A549 (cell line): ENCODE data around the gene CIROP. TPM values are rescaled to one million over a fixed set of nuclear protein-coding genes. Genes with fewer than 3 reads are reported as not detected.
"Not testable (repeated sequence)": the region's sequence is repeated elsewhere in the genome, so short reads cannot be mapped to it uniquely, and the experiment has no call there.

Experiments
- ATAC-seq, 2 experiments: fragments of 200-7000 bp in 1 of 2; fragments of >200 bp in 1 of 2; cut with Nextera tagmentation in 1 of 2; cut with Tn5 transposase in 1 of 2; 3 replicates each; pipeline versions ENCODE4 v1.8.0 to v1.9.1; 2018 to 2020; ENCODE audit warnings: mild to moderate bottlenecking in 1 of 2, moderate library complexity in 1 of 2
- CTCF ChIA-PET: fragments of 300-600 bp; sonication (Branson Sonifier 250); formaldehyde crosslinking; extraction: SDS; loops from one replicate; lab custom pipeline; 2021; ENCODE audit warnings: antibody characterized with exemption, inconsistent platforms; lab: Yijun Ruan, JAX
- POLR2A ChIA-PET: fragments of 350-600 bp; formaldehyde crosslinking; extraction: SDS; loops from one replicate; lab custom pipeline; 2021; ENCODE audit warnings: antibody characterized with exemption, inconsistent platforms; lab: Yijun Ruan, JAX
- DNase-seq, 2 experiments: peaks; one replicate each; pipeline versions ENCODE4 v3.0.0 to v3.0.0-alpha.2; 2011 to 2016; ENCODE audit warnings: low read depth in 1 of 2, low spot score in 1 of 2
- FAIRE-seq: peaks from 2 replicates; lab custom pipeline; 2011; peaks lifted over from hg19 to GRCh38; lab: Jason Lieb, UNC
- H3K27ac ChIP-seq, 2 experiments: fragments of >200 bp; sonication (Bioruptor Twin); formaldehyde crosslinking; 3 replicates each; pipeline ENCODE4 v1.5.1; 2016 to 2017
- H3K4me1 ChIP-seq: fragments of >200 bp; sonication (Bioruptor Twin); formaldehyde crosslinking; 3 replicates; pipeline ENCODE4 v1.6.1; 2016
- H3K4me2 ChIP-seq: fragments of >200 bp; sonication (Bioruptor Twin); formaldehyde crosslinking; 3 replicates; pipeline ENCODE4 v1.6.1; 2016
- H3K4me3 ChIP-seq: fragments of >200 bp; sonication (Bioruptor Twin); formaldehyde crosslinking; 3 replicates; pipeline ENCODE4 v1.5.1; 2016
- H3K9me3 ChIP-seq: fragments of >200 bp; sonication (Bioruptor Twin); formaldehyde crosslinking; 3 replicates; pipeline ENCODE4 v1.6.1; 2016
- CBX8 ChIP-seq: fragments of 200-600 bp; sonication (generic); IDR thresholded peaks from 2 replicates; pipeline ENCODE4 v1.6.1; 2016
- CHD2 ChIP-seq: fragments of 150-350 bp; IDR thresholded peaks from 2 replicates; pipeline ENCODE4 v1.6.1; 2014; ENCODE audit warnings: low read length; ENCODE audit not compliant: partially characterized antibody
- EHMT2 ChIP-seq: fragments of 200-600 bp; sonication (generic); IDR thresholded peaks from 2 replicates; pipeline ENCODE4 v1.6.1; 2016; ENCODE audit warnings: antibody characterized with exemption, low read depth, mild to moderate bottlenecking, moderate library complexity
- ELK1 ChIP-seq: fragments of 150-350 bp; IDR thresholded peaks from 2 replicates; pipeline ENCODE4 v1.6.1; 2014; ENCODE audit warnings: low read depth, mild to moderate bottlenecking, low read length
- EP300 ChIP-seq, 2 experiments: fragments of >200 bp; sonication (Bioruptor Twin); formaldehyde crosslinking; IDR thresholded peaks; 2 replicates in 1 of 2; 3 replicates in 1 of 2; pipeline ENCODE4 v1.6.1; 2016 to 2017
- FOSB ChIP-seq: fragments of 250-450 bp; sonication (Bioruptor Pico); IDR thresholded peaks from 2 replicates; pipeline ENCODE4 v1.5.0; 2020; ENCODE audit warnings: mild to moderate bottlenecking, moderate library complexity
- FOSL2 ChIP-seq, 2 experiments: fragments of 450-650 bp in 1 of 2; fragments of >200 bp in 1 of 2; sonication (Bioruptor Twin) in 1 of 2; formaldehyde crosslinking; IDR thresholded peaks; 2 replicates each; pipeline versions ENCODE4 v1.5.0 to v1.6.1; 2016 to 2020; ENCODE audit warnings: mild to moderate bottlenecking in 1 of 2, moderate library complexity in 1 of 2
- HES2 ChIP-seq: fragments of >200 bp; sonication (Bioruptor Twin); formaldehyde crosslinking; IDR thresholded peaks from 2 replicates; pipeline ENCODE4 v1.6.1; 2016
- HOXA7 ChIP-seq: fragments of 250-450 bp; sonication (Bioruptor Pico); IDR thresholded peaks from 2 replicates; pipeline ENCODE4 v1.5.0; 2020; ENCODE audit warnings: mild to moderate bottlenecking, moderate library complexity
- HOXB5 ChIP-seq: fragments of 250-450 bp; sonication (Bioruptor Pico); IDR thresholded peaks from 2 replicates; pipeline ENCODE4 v1.5.0; 2020; ENCODE audit warnings: mild to moderate bottlenecking, moderate library complexity
- NR3C1 ChIP-seq: fragments of >200 bp; sonication (Bioruptor Twin); formaldehyde crosslinking; IDR thresholded peaks from 3 replicates; pipeline ENCODE4 v1.6.1; 2017
- POLR2A ChIP-seq: IDR thresholded peaks from 2 replicates; pipeline ENCODE4 v1.6.1; 2012; ENCODE audit warnings: mild to moderate bottlenecking, low read length
- RAD21 ChIP-seq, 2 experiments: fragments of >200 bp in 1 of 2; sonication (Bioruptor Twin) in 1 of 2; formaldehyde crosslinking in 1 of 2; IDR thresholded peaks in 1 of 2; conservative IDR thresholded peaks in 1 of 2; 2 replicates in 1 of 2; 3 replicates in 1 of 2; pipeline ENCODE4 v1.6.1; 2012 to 2018; ENCODE audit warnings: inconsistent platforms in 1 of 2
- REST ChIP-seq: fragments of 200-600 bp; sonication (generic); IDR thresholded peaks from 2 replicates; pipeline ENCODE4 v1.6.1; 2016; ENCODE audit warnings: antibody characterized with exemption, mild to moderate bottlenecking, moderate library complexity
- RFX5 ChIP-seq: fragments of 450-650 bp; IDR thresholded peaks from 2 replicates; pipeline ENCODE4 v1.7.1; 2014; ENCODE audit warnings: antibody characterized with exemption, mild to moderate bottlenecking, moderate library complexity
- ZFP36 ChIP-seq: fragments of 450-650 bp; IDR thresholded peaks from 2 replicates; pipeline ENCODE4 v1.6.1; 2014; ENCODE audit warnings: borderline replicate concordance; ENCODE audit not compliant: partially characterized antibody
- WGBS: methylation state at CpG from one replicate; pipeline ENCODE4 v1.1.6; 2017; ENCODE audit errors: missing lambda C conversion rate; 5-methylcytosine and 5-hydroxymethylcytosine counted together
- polyA plus RNA-seq, 4 experiments: library from polyadenylated mRNA; depleted of rRNA in 3 of 4; stranded (reverse); fragments of >200 nt; fragmentation: RNase III in 1 of 4; extraction: RNeasy Plus Mini Kit Qiagen cat#74134 plus additional on column Dnase treatment in 1 of 4; gene quantifications; 2 replicates in 3 of 4; 3 replicates in 1 of 4; pipeline ENCODE4 v1.2.3, GENCODE V29; 2011 to 2017

CIROP gene
- polyA plus RNA-seq, 2 of the 4 experiments (the other 2 are of a cell fraction) = not detected

- TF ChIP-seq NR3C1 (no peak), HOXB5 (no peak), RFX5 (no peak), CHD2 (no peak), ELK1 (no peak), HOXA7 (no peak)
Measured at GRCh38 chr14:23110579-23111365, 6.0 kb upstream of the CIROP start (continued).

GRCh38 chr14:23109769-23110168 lies 5.0 kb upstream of the CIROP start:
- ATAC-seq = no peak
- Histone ChIP-seq H3K4me3 (no peak overlapping the region), H3K9me3 (no peaks in the 10 kb centered on the region), H3K4me2 (no peak overlapping the region), H3K27ac (no peak overlapping the region), H3K4me1 (peaks cover 14% of the 10 kb centered on the region)
- TF ChIP-seq POLR2A = no peak
- no peak for TF ChIP-seq EP300 (IDR thresholded peaks at IDR 0.05)
- TF ChIP-seq RAD21 (conservative IDR thresholded peaks at IDR 0.05 in 1 of 2, IDR thresholded peaks at IDR 0.05 in 1 of 2) = no peak
- TF ChIP-seq ZFP36 = no peak
- TF ChIP-seq HES2 = no peak
- TF ChIP-seq CBX8 = no peak
- TF ChIP-seq REST = no peak
- no peak for TF ChIP-seq EHMT2
- TF ChIP-seq RFX5 = no peak
- TF ChIP-seq FOSL2 (IDR thresholded peaks at IDR 0.05) = no peak
- TF ChIP-seq FOSL2 (CRISPR knock-in tag; IDR thresholded peaks at IDR 0.05) = no peak
- no peak for TF ChIP-seq FOSB
- FAIRE-seq = no peak
- DNase-seq = no peak
- 74% methylated on average over 1 of the region's 1 CpG for WGBS
- CTCF ChIA-PET = interaction anchor here (0.6 to 24.2 kb wide), 18 partner anchors 9 to 172 kb away, joined by 3 to 848 read pairs (median 14); partner anchors contain the start of genes ACIN1, C14orf119, CDH24 and SLC7A8
- POLR2A ChIA-PET = interaction anchor here (1.9 kb wide), 1 partner anchor 14 kb away, joined by 10 read pairs; the partner anchor contains the start of genes ACIN1 and C14orf119

- DNase-seq = peak in 1 of 2 experiments; percentile 46
- POLR2A ChIA-PET = interaction anchor here (1.9 kb wide), 1 partner anchor 13 kb away, joined by 10 read pairs; the partner anchor contains the start of genes ACIN1 and C14orf119
- CTCF ChIA-PET = interaction anchor here (1.1 to 8.4 kb wide), 14 partner anchors 8 to 121 kb away, joined by 5 to 126 read pairs (median 16); partner anchors contain the start of genes ACIN1, C14orf119 and CDH24
- ATAC-seq, H3K9me3 ChIP-seq, H3K27ac ChIP-seq, H3K4me3 ChIP-seq, FAIRE-seq, H3K4me1 ChIP-seq, H3K4me2 ChIP-seq: not testable (repeated sequence)
- 58% methylated on average over 17 of the region's 24 CpGs for WGBS
Measured at GRCh38 chr14:23108169-23108568, 3.4 kb upstream of the CIROP start.

- DNase-seq, H3K9me3 ChIP-seq, H3K4me3 ChIP-seq, FAIRE-seq, H3K27ac ChIP-seq, H3K4me1 ChIP-seq, ATAC-seq, H3K4me2 ChIP-seq: not testable (repeated sequence)
- WGBS = 81% methylated on average over 3 of the region's 5 CpGs
- CTCF ChIA-PET = interaction anchor here (3.1 to 8.4 kb wide), 4 partner anchors 12 to 41 kb away, joined by 24 to 118 read pairs (median 50); partner anchors contain the start of genes ACIN1 and C14orf119
- POLR2A ChIA-PET = interaction anchor here (1.9 kb wide), 1 partner anchor 12 kb away, joined by 10 read pairs; the partner anchor contains the start of genes ACIN1 and C14orf119
Measured at GRCh38 chr14:23107620-23108019, 2.8 kb upstream of the CIROP start.
